GM23338 (cell line): Measurements from ENCODE around the gene PRR29. TPM values are rescaled to one million over a fixed set of nuclear protein-coding genes. Genes with fewer than 3 reads are reported as not detected.

Source experiments
- ATAC-seq: fragments of 200-7000 bp; cut with Tn5 transposase; 3 replicates; pipeline ENCODE4 v1.9.1; 2020
- DNase-seq: peaks from one replicate; pipeline ENCODE4 v3.0.0-alpha.2; 2015; ENCODE audit warnings: low spot score
- H2AFZ ChIP-seq: fragments of 200-600 bp; sonication (generic); 2 replicates; pipeline ENCODE4 v1.8.0; 2016; ENCODE audit warnings: antibody characterized with exemption, mild to moderate bottlenecking, moderate library complexity
- H3F3A ChIP-seq: fragments of 200-600 bp; sonication (generic); replicated peaks from 2 replicates; pipeline ENCODE4 v1.8.0; 2017; ENCODE audit warnings: antibody characterized with exemption, mixed run types, low read depth
- H3K27ac ChIP-seq: fragments of 200-600 bp; sonication (generic); 2 replicates; pipeline ENCODE4 v1.6.1; 2016; ENCODE audit warnings: low read depth
- H3K27me3 ChIP-seq: fragments of 200-600 bp; sonication (generic); 2 replicates; pipeline ENCODE4 v1.8.0; 2016; ENCODE audit warnings: mild to moderate bottlenecking, mixed run types, moderate library complexity; ENCODE audit not compliant: insufficient read depth
- H3K36me3 ChIP-seq: fragments of 200-600 bp; sonication (generic); 2 replicates; pipeline ENCODE4 v1.8.0; 2016; ENCODE audit warnings: mild to moderate bottlenecking; ENCODE audit not compliant: insufficient read depth
- H3K4me1 ChIP-seq: fragments of 200-600 bp; sonication (generic); 2 replicates; pipeline ENCODE4 v1.8.0; 2016; ENCODE audit warnings: mild to moderate bottlenecking, moderate library complexity; ENCODE audit not compliant: insufficient read depth
- H3K4me2 ChIP-seq: fragments of 200-600 bp; sonication (generic); 2 replicates; pipeline ENCODE4 v1.7.1; 2017; ENCODE audit warnings: mixed run types
- H3K4me3 ChIP-seq: fragments of 200-600 bp; sonication (generic); 2 replicates; pipeline ENCODE4 v1.6.1; 2016; ENCODE audit warnings: mixed run types
- H3K79me2 ChIP-seq: fragments of 200-600 bp; sonication (generic); replicated peaks from 2 replicates; pipeline ENCODE4 v1.8.0; 2017; ENCODE audit warnings: mild to moderate bottlenecking; ENCODE audit not compliant: insufficient read depth
- H3K9me2 ChIP-seq: fragments of 200-600 bp; sonication (generic); 2 replicates; pipeline ENCODE4 v1.8.0; 2017; ENCODE audit not compliant: insufficient read depth
- H4K20me1 ChIP-seq: fragments of 200-600 bp; sonication (generic); replicated peaks from 2 replicates; pipeline ENCODE4 v1.8.0; 2017; ENCODE audit warnings: mild to moderate bottlenecking; ENCODE audit not compliant: insufficient read depth
- H3K27ac Mint-ChIP-seq: 2 replicates; pipeline ENCODE4 v1.8.0; 2020; ENCODE audit warnings: inconsistent platforms, mild to moderate bottlenecking, moderate library complexity, mixed read lengths
- H3K27me3 Mint-ChIP-seq: 3 replicates; pipeline ENCODE4 v1.8.0; 2022; ENCODE audit warnings: low read depth, mild to moderate bottlenecking, moderate library complexity, mixed read lengths, inconsistent platforms; ENCODE audit not compliant: insufficient read depth, poor library complexity
- H3K36me3 Mint-ChIP-seq: 3 replicates; pipeline ENCODE4 v1.8.0; 2021; ENCODE audit warnings: low read depth, mild to moderate bottlenecking, inconsistent platforms, moderate library complexity, mixed read lengths
- H3K4me1 Mint-ChIP-seq: 3 replicates; pipeline ENCODE4 v1.8.0; 2020; ENCODE audit warnings: mild to moderate bottlenecking, inconsistent platforms, mixed read lengths
- H3K4me3 Mint-ChIP-seq: 3 replicates; pipeline ENCODE4 v1.8.0; 2021; ENCODE audit warnings: moderate library complexity, mild to moderate bottlenecking, inconsistent platforms, mixed read lengths
- H3K9me3 Mint-ChIP-seq: 3 replicates; pipeline ENCODE4 v1.8.0; 2020; ENCODE audit warnings: moderate library complexity, mild to moderate bottlenecking, inconsistent platforms, mixed read lengths
- CREB1 ChIP-seq: fragments of 250-450 bp; sonication (Bioruptor Pico); IDR thresholded peaks from 2 replicates; pipeline ENCODE4 v1.5.0; 2020; ENCODE audit warnings: low read depth, mild to moderate bottlenecking, moderate library complexity
- EZH2 ChIP-seq: fragments of 200-600 bp; sonication (generic); IDR thresholded peaks from one replicate; pipeline ENCODE4 v1.8.0; 2017; ENCODE audit warnings: antibody characterized with exemption, mild to moderate bottlenecking, low read depth; ENCODE audit not compliant: unreplicated experiment
- EZH2phosphoT487 ChIP-seq: fragments of 200-600 bp; sonication (generic); IDR thresholded peaks from one replicate; pipeline ENCODE4 v1.8.1; 2018; ENCODE audit warnings: antibody characterized with exemption; ENCODE audit not compliant: unreplicated experiment
- JUNB ChIP-seq: IDR thresholded peaks from one replicate; pipeline ENCODE4 v1.6.1; 2016; ENCODE audit warnings: antibody characterized with exemption; ENCODE audit not compliant: unreplicated experiment
- NANOG ChIP-seq: IDR thresholded peaks from 2 replicates; pipeline ENCODE4 v1.6.1; 2016; ENCODE audit warnings: antibody characterized with exemption, borderline replicate concordance
- polyA plus RNA-seq: library from polyadenylated mRNA; unstranded; fragments of >200 nt; fragmentation: Nextera tagmentation; extraction: Ambion mirVana; gene quantifications from 2 replicates; pipeline ENCODE4 v1.2.1, GENCODE V29; 2016
- total RNA-seq: library from RNA; depleted of rRNA; stranded (reverse); fragments of >200 nt; shearing (Covaris generic); gene quantifications from 2 replicates; pipeline ENCODE4 v1.2.3, GENCODE V29; 2014
- TF ChIP-seq, protein P1 (sequence below): IDR thresholded peaks from 2 replicates; pipeline ENCODE4 v1.6.1; 2016; ENCODE audit warnings: antibody characterized with exemption
- TF ChIP-seq, protein P2 (sequence below), 2 experiments: fragments of 200-600 bp in 1 of 2; sonication (generic) in 1 of 2; conservative IDR thresholded peaks; 2 replicates each; pipeline versions ENCODE4 v1.5.1 to v1.6.1; 2016 to 2017; ENCODE audit warnings: antibody characterized with exemption in 2 of 2, low read depth in 2 of 2, mild to moderate bottlenecking in 2 of 2, moderate library complexity in 1 of 2
- TF ChIP-seq, protein P3 (sequence below): fragments of 250-450 bp; sonication (Bioruptor Pico); IDR thresholded peaks from 2 replicates; pipeline ENCODE4 v1.5.0; 2020; ENCODE audit warnings: mild to moderate bottlenecking, moderate library complexity

PRR29 gene
- total and polyA plus RNA-seq, 2 experiments from 2014 or later = 0.24 to 1.3 TPM

DNA sequence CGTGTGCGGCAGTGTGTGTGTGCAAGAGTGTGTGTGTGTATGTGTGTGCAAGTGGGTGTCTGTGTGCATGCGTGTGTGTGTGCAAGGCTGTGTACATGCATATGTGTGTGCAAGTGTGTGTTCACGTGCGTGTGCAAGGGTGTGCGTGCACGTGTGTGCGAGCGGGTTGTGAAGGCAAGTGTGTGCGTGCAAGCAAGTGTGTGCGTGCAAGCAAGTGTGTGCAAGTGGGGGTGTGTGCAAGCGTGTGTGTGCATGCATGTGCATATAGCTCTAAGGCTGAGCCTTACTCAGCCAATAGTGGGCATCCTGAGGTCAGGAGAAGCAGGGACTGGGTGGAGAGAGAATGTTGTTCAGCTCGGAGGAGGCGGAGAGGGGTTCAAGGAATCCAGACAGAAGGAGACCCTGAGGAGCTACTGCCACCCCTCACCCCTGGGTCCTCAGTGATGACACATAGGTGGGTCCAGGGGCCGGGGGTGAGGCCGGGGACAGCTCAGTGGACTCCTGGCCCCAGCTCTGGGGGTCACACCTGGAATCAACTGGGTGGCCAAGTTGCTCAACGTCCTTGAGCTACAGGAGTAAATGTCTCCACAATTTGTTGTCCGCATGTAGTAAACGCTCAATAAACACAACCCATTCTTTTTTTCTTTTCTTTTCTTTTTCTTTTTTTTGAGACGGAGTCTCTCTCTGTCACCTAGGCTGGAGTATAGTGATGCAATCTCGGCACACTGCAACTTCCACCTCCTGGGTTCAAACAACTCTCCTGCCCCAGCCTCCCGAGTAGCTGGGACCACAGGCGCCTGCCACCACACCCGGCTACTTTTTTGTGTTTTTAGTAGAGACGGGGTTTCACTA is 1.8 kb downstream of the PRR29 start:
- Histone ChIP-seq H3F3A (no peaks in the 10 kb centered on the region), H2AFZ (no peak overlapping the region), H3K79me2 (no peaks in the 10 kb centered on the region), H3K27me3 (peaks cover 22% of the 10 kb centered on the region), H4K20me1 (no peaks in the 10 kb centered on the region), H3K9me2 (no peaks in the 10 kb centered on the region), H3K4me2 (peak overlapping the region; percentile 97), H3K4me1 (peaks cover 10% of the 10 kb centered on the region), H3K4me3 (no peak overlapping the region), H3K27ac (no peak overlapping the region), H3K36me3 (no peaks in the 10 kb centered on the region)
- ATAC-seq (no peak), DNase-seq (no peak)
- Mint-ChIP-seq H3K27me3 (peaks cover 25% of the 10 kb centered on the region), H3K27ac (no peak overlapping the region), H3K4me1 (peaks cover 18% of the 10 kb centered on the region), H3K4me3 (peak overlapping the region; percentile 84), H3K36me3 (no peaks in the 10 kb centered on the region; the same call in 2 of the 3 replicates), H3K9me3 (no peaks in the 10 kb centered on the region; the same call in 2 of the 3 replicates)
- TF ChIP-seq JUNB (no peak), NANOG (no peak), EZH2phosphoT487 (no peak), CREB1 (CRISPR knock-in tag) (no peak), EZH2 (no peak)
- TF ChIP-seq, protein P1, sequence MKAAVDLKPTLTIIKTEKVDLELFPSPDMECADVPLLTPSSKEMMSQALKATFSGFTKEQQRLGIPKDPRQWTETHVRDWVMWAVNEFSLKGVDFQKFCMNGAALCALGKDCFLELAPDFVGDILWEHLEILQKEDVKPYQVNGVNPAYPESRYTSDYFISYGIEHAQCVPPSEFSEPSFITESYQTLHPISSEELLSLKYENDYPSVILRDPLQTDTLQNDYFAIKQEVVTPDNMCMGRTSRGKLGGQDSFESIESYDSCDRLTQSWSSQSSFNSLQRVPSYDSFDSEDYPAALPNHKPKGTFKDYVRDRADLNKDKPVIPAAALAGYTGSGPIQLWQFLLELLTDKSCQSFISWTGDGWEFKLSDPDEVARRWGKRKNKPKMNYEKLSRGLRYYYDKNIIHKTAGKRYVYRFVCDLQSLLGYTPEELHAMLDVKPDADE = no peak
- TF ChIP-seq, protein P2, sequence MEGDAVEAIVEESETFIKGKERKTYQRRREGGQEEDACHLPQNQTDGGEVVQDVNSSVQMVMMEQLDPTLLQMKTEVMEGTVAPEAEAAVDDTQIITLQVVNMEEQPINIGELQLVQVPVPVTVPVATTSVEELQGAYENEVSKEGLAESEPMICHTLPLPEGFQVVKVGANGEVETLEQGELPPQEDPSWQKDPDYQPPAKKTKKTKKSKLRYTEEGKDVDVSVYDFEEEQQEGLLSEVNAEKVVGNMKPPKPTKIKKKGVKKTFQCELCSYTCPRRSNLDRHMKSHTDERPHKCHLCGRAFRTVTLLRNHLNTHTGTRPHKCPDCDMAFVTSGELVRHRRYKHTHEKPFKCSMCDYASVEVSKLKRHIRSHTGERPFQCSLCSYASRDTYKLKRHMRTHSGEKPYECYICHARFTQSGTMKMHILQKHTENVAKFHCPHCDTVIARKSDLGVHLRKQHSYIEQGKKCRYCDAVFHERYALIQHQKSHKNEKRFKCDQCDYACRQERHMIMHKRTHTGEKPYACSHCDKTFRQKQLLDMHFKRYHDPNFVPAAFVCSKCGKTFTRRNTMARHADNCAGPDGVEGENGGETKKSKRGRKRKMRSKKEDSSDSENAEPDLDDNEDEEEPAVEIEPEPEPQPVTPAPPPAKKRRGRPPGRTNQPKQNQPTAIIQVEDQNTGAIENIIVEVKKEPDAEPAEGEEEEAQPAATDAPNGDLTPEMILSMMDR (conservative IDR thresholded peaks at IDR 0.05; ENCODE audit: low read depth in 2 of 2) = no peak
- TF ChIP-seq, protein P3, sequence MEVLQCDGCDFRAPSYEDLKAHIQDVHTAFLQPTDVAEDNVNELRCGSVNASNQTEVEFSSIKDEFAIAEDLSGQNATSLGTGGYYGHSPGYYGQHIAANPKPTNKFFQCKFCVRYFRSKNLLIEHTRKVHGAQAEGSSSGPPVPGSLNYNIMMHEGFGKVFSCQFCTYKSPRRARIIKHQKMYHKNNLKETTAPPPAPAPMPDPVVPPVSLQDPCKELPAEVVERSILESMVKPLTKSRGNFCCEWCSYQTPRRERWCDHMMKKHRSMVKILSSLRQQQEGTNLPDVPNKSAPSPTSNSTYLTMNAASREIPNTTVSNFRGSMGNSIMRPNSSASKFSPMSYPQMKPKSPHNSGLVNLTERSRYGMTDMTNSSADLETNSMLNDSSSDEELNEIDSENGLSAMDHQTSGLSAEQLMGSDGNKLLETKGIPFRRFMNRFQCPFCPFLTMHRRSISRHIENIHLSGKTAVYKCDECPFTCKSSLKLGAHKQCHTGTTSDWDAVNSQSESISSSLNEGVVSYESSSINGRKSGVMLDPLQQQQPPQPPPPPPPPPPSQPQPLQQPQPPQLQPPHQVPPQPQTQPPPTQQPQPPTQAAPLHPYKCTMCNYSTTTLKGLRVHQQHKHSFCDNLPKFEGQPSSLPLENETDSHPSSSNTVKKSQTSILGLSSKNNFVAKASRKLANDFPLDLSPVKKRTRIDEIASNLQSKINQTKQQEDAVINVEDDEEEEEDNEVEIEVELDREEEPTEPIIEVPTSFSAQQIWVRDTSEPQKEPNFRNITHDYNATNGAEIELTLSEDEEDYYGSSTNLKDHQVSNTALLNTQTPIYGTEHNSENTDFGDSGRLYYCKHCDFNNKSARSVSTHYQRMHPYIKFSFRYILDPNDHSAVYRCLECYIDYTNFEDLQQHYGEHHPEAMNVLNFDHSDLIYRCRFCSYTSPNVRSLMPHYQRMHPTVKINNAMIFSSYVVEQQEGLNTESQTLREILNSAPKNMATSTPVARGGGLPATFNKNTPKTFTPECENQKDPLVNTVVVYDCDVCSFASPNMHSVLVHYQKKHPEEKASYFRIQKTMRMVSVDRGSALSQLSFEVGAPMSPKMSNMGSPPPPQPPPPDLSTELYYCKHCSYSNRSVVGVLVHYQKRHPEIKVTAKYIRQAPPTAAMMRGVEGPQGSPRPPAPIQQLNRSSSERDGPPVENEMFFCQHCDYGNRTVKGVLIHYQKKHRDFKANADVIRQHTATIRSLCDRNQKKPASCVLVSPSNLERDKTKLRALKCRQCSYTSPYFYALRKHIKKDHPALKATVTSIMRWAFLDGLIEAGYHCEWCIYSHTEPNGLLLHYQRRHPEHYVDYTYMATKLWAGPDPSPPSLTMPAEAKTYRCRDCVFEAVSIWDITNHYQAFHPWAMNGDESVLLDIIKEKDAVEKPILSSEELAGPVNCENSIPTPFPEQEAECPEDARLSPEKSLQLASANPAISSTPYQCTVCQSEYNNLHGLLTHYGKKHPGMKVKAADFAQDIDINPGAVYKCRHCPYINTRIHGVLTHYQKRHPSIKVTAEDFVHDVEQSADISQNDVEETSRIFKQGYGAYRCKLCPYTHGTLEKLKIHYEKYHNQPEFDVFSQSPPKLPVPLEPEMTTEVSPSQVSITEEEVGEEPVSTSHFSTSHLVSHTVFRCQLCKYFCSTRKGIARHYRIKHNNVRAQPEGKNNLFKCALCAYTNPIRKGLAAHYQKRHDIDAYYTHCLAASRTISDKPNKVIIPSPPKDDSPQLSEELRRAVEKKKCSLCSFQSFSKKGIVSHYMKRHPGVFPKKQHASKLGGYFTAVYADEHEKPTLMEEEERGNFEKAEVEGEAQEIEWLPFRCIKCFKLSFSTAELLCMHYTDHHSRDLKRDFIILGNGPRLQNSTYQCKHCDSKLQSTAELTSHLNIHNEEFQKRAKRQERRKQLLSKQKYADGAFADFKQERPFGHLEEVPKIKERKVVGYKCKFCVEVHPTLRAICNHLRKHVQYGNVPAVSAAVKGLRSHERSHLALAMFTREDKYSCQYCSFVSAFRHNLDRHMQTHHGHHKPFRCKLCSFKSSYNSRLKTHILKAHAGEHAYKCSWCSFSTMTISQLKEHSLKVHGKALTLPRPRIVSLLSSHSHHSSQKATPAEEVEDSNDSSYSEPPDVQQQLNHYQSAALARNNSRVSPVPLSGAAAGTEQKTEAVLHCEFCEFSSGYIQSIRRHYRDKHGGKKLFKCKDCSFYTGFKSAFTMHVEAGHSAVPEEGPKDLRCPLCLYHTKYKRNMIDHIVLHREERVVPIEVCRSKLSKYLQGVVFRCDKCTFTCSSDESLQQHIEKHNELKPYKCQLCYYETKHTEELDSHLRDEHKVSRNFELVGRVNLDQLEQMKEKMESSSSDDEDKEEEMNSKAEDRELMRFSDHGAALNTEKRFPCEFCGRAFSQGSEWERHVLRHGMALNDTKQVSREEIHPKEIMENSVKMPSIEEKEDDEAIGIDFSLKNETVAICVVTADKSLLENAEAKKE (CRISPR knock-in tag) = no peak
